Measurements from ENCODE around the gene RANBP9.

GRCh38 chr6:13576017-13576416 is 135.6 kb downstream of the RANBP9 start:
- TF ChIP-seq ZNF274 (IDR thresholded peaks at IDR 0.05; ENCODE audit: low read depth, low read length) (no peak), YY1 (IDR thresholded peaks at IDR 0.05; ENCODE audit: insufficient read depth, insufficient read length) (no peak)
